ENCODE data around the gene CD180.

DNA sequence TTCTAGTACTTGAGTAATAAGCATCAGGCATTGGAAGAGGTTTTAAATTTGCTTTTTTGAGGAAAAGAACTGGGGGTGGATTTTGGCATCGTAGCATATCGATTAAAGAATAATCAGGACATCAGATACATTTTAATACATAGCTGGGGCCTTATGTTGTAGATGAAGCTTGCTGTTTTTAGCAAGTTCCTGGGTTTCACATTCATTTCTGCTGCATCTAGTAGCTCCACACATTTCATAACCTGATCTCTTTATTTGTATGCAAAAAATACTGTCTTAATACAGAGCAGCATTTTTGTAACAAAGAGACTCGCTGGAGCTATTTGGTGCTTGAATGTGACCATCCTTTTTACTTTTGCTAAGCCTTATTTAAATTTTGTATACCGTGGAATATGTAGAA is 28.5 kb downstream of the CD180 start:
- no peak for TF ChIP-seq POLR2A (IDR thresholded peaks at IDR 0.05)
- TF ChIP-seq CTCF (IDR thresholded peaks at IDR 0.05), result no peak

Measured in right lobe of liver (tissue), 4 donors.